ENCODE data around the gene BABAM1. TPM values are rescaled to one million over a fixed set of nuclear protein-coding genes. Genes with fewer than 3 reads are reported as not detected.

The BABAM1 gene
- total and polyA plus RNA-seq, 10 of the 15 experiments (the other 5 are each of a cell fraction or from before 2014, with no cell fraction given): 11.9 to 154 (median 103) TPM

GRCh38 chr19:17246681-17247425 is 20.4 kb upstream of the BABAM1 start:
- WGBS (ENCODE audit: insufficient coverage, insufficient replicate concordance, low lambda C conversion rate, missing lambda C conversion rate): 27% methylated on average over 21 of the region's 21 CpGs
- Histone ChIP-seq H3K9ac (ENCODE audit: control insufficient read depth, insufficient read depth, low read length) (peak overlapping the region; percentile 73), H3K27ac (ENCODE audit: control insufficient read depth, insufficient read depth) (peak overlapping the region; percentile 42; the same call in 1 of the 2 replicates), H3K9me3 (replicated peaks; ENCODE audit: control insufficient read depth, insufficient read depth, low read length) (no peaks in the 10 kb centered on the region), H2AFZ (ENCODE audit: control insufficient read depth, low read depth, low read length) (peak overlapping the region; percentile 78), H3K79me2 (ENCODE audit: control insufficient read depth, insufficient read depth, low read length) (peaks cover 7% of the 10 kb centered on the region), H4K20me1 (ENCODE audit: control insufficient read depth, insufficient read depth) (no peaks in the 10 kb centered on the region), H3K4me1 (ENCODE audit: control insufficient read depth, insufficient read depth, low read length) (peaks cover 14% of the 10 kb centered on the region), H3K4me2 (ENCODE audit: control insufficient read depth, insufficient read depth) (peak overlapping the region; percentile 81), H3K4me3 (peak overlapping the region; percentile 68; the same call in 1 of the 2 replicates), H3K27me3 (replicated peaks in 1 of 2; ENCODE audit: control insufficient read depth in 2 of 2, insufficient read depth in 2 of 2, low read length in 1 of 2) (no peaks in the 10 kb centered on the region), H3K36me3 (ENCODE audit: control insufficient read depth in 2 of 2, insufficient read depth in 2 of 2, low read length in 1 of 2) (no peaks in the 10 kb centered on the region)
- ChIA-PET CTCF (interaction anchor here (3.8 kb wide), 1 partner anchor 13 kb away, joined by 17 read pairs; no protein-coding TSS in a partner anchor), SMC1A (ENCODE audit: uncharacterized antibody, unreplicated experiment) (interaction anchor here (1.4 kb wide), 1 partner anchor 13 kb away, joined by 3 read pairs; no protein-coding TSS in a partner anchor), POLR2A (interaction anchor here (0.6 kb wide), 1 partner anchor 20 kb away, joined by 3 read pairs; the partner anchor contains the start of gene BABAM1), RAD21 (ENCODE audit: unreplicated experiment) (no interaction called here)
- DNase-seq (ENCODE audit: low read depth, low spot score) (no peak), FAIRE-seq (no peak), ATAC-seq (no peak)
- BruUV-seq (replicated peaks): no TSS peak
- intact Hi-C loops (cut with micrococcal nuclease; ENCODE audit: unreplicated experiment) (no loop called here), in situ Hi-C loops (cut with MboI) (no loop called here)
- TF ChIP-seq POU2F2 (IDR thresholded peaks at IDR 0.05; ENCODE audit: borderline replicate concordance, low read depth, low read length) (no peak), HDGF (IDR thresholded peaks at IDR 0.05) (no peak), MYC (IDR thresholded peaks at IDR 0.05; ENCODE audit: insufficient read depth, insufficient read length, insufficient replicate concordance, low read length, severe bottlenecking) (no peak), ELK1 (IDR thresholded peaks at IDR 0.05; ENCODE audit: low read depth, low read length) (no peak), ZBED1 (IDR thresholded peaks at IDR 0.05; ENCODE audit: borderline replicate concordance) (no peak), BMI1 (IDR thresholded peaks at IDR 0.05; ENCODE audit: borderline replicate concordance) (no peak), ZNF384 (IDR thresholded peaks at IDR 0.05; ENCODE audit: borderline replicate concordance, low read depth, low read length) (no peak), IRF4 (IDR thresholded peaks at IDR 0.05; ENCODE audit: low read depth, low read length) (no peak), TBL1XR1 (IDR thresholded peaks at IDR 0.05; ENCODE audit: low read depth, low read length) (no peak), FOXM1 (IDR thresholded peaks at IDR 0.05; ENCODE audit: low read depth, low read length) (no peak), USF1 (IDR thresholded peaks at IDR 0.05; ENCODE audit: borderline replicate concordance, extremely low read length, insufficient read depth, low read depth, low read length) (no peak), NFIC (IDR thresholded peaks at IDR 0.05; ENCODE audit: low read depth, low read length) (no peak), FOS (IDR thresholded peaks at IDR 0.05; ENCODE audit: borderline replicate concordance, extremely low read depth, insufficient read length) (no peak)

Measured in GM12878 (cell line).